Mesodermal cell (in vitro differentiated cells): ENCODE measurements around the gene ADGRB3.

Experiments
- H3K27ac ChIP-seq: 2 replicates; pipeline ENCODE4 v1.7.0; 2013; ENCODE audit warnings: mild to moderate bottlenecking, low read depth, low read length, moderate library complexity; ENCODE audit not compliant: severe bottlenecking
- H3K36me3 ChIP-seq: 2 replicates; pipeline ENCODE4 v1.7.1; 2013; ENCODE audit warnings: mild to moderate bottlenecking, low read length, moderate library complexity; ENCODE audit not compliant: control insufficient read depth, insufficient read depth
- H3K4me1 ChIP-seq: one replicate; pipeline ENCODE4 v1.7.1; 2013; ENCODE audit warnings: mild to moderate bottlenecking, low read length; ENCODE audit not compliant: insufficient read depth, control insufficient read depth, poor library complexity, severe bottlenecking
- H3K4me3 ChIP-seq: 2 replicates; pipeline ENCODE4 v1.7.0; 2013; ENCODE audit warnings: low read length, control low read depth, mild to moderate bottlenecking; ENCODE audit not compliant: insufficient read depth, poor library complexity, severe bottlenecking; ENCODE audit errors: extremely low read depth
- H3K9me3 ChIP-seq: 2 replicates; pipeline ENCODE4 v1.7.1; 2013; ENCODE audit warnings: mild to moderate bottlenecking, low read length, moderate library complexity; ENCODE audit not compliant: control insufficient read depth
- WGBS, 2 experiments: methylation state at CpG; one replicate each; pipeline ENCODE4 v1.1.5; 2013; ENCODE audit warnings: missing lambda C conversion rate in 2 of 2; ENCODE audit not compliant: insufficient coverage in 2 of 2; 5-methylcytosine and 5-hydroxymethylcytosine counted together

ADGRB3 gene

GRCh38 chr6:68724060-68724459 is 89.0 kb downstream of the ADGRB3 start:
- Histone ChIP-seq H3K9me3 (no peaks in the 10 kb centered on the region), H3K36me3 (no peaks in the 10 kb centered on the region), H3K4me1 (no peaks in the 10 kb centered on the region), H3K4me3 (no peak overlapping the region), H3K27ac (no peak overlapping the region)
- WGBS, 2 experiments, result no CpG with 5 or more reads among the region's 2 CpGs

- Histone ChIP-seq H3K4me1 (no peaks in the 10 kb centered on the region), H3K36me3 (no peaks in the 10 kb centered on the region), H3K9me3 (no peaks in the 10 kb centered on the region), H3K4me3 (no peak overlapping the region), H3K27ac (no peak overlapping the region)
Observed at GRCh38 chr6:68726337-68726736, 91.3 kb downstream of the ADGRB3 start.

GRCh38 chr6:68726992-68727391 is 91.9 kb downstream of the ADGRB3 start:
- Histone ChIP-seq H3K27ac (no peak overlapping the region), H3K4me3 (no peak overlapping the region), H3K36me3 (no peaks in the 10 kb centered on the region), H3K9me3 (no peaks in the 10 kb centered on the region), H3K4me1 (no peaks in the 10 kb centered on the region)
- WGBS, 2 experiments, result 100% methylated on average over 1 of the region's 1 CpG

GRCh38 chr6:68727699-68728098 is 92.6 kb downstream of the ADGRB3 start:
- Histone ChIP-seq H3K27ac (no peak overlapping the region), H3K9me3 (no peaks in the 10 kb centered on the region), H3K4me1 (no peaks in the 10 kb centered on the region), H3K36me3 (no peaks in the 10 kb centered on the region), H3K4me3 (no peak overlapping the region)
- no CpG with 5 or more reads among the region's 1 CpG for WGBS, 2 experiments

- Histone ChIP-seq H3K4me3 (no peak overlapping the region), H3K27ac (no peak overlapping the region), H3K36me3 (no peaks in the 10 kb centered on the region), H3K4me1 (no peaks in the 10 kb centered on the region), H3K9me3 (no peaks in the 10 kb centered on the region)
- 100% methylated on average over 1 of the region's 5 CpGs; no CpG with 5 or more reads in 1 of the 2 experiments for WGBS, 2 experiments
Observed at GRCh38 chr6:68728159-68728979, 93.3 kb downstream of the ADGRB3 start.

- no peak overlapping the region for H3K4me3 ChIP-seq
- no peaks in the 10 kb centered on the region for H3K4me1 ChIP-seq
- H3K27ac ChIP-seq, result no peak overlapping the region
- 86% methylated on average over 2 of the region's 5 CpGs; no CpG with 5 or more reads in 1 of the 2 experiments for WGBS, 2 experiments
- no peaks in the 10 kb centered on the region for H3K9me3 ChIP-seq
- no peaks in the 10 kb centered on the region for H3K36me3 ChIP-seq
Observed at GRCh38 chr6:68729377-68729903, 94.4 kb downstream of the ADGRB3 start.

GRCh38 chr6:68730291-68731054 is 95.4 kb downstream of the ADGRB3 start:
- 100% methylated on average over 1 to 2 of the region's 5 CpGs for WGBS, 2 experiments
- no peak overlapping the region for H3K27ac ChIP-seq
- H3K9me3 ChIP-seq, result no peaks in the 10 kb centered on the region
- no peak overlapping the region for H3K4me3 ChIP-seq
- H3K36me3 ChIP-seq, result no peaks in the 10 kb centered on the region
- H3K4me1 ChIP-seq, result no peaks in the 10 kb centered on the region

GRCh38 chr6:68732423-68732822 is 97.3 kb downstream of the ADGRB3 start:
- no peaks in the 10 kb centered on the region for H3K9me3 ChIP-seq
- H3K4me1 ChIP-seq, result no peaks in the 10 kb centered on the region
- H3K27ac ChIP-seq, result no peak overlapping the region
- 92 to 100% methylated on average over 2 to 3 of the region's 5 CpGs for WGBS, 2 experiments
- H3K4me3 ChIP-seq, result no peak overlapping the region
- no peaks in the 10 kb centered on the region for H3K36me3 ChIP-seq

GRCh38 chr6:68735866-68736265 is 100.8 kb downstream of the ADGRB3 start:
- Histone ChIP-seq H3K36me3 (no peaks in the 10 kb centered on the region), H3K4me3 (no peak overlapping the region), H3K9me3 (no peaks in the 10 kb centered on the region), H3K27ac (no peak overlapping the region), H3K4me1 (no peaks in the 10 kb centered on the region)

GRCh38 chr6:68737061-68737460 is 102.0 kb downstream of the ADGRB3 start:
- H3K36me3 ChIP-seq, result no peaks in the 10 kb centered on the region
- no peak overlapping the region for H3K27ac ChIP-seq
- no peak overlapping the region for H3K4me3 ChIP-seq
- H3K4me1 ChIP-seq, result no peaks in the 10 kb centered on the region
- no peaks in the 10 kb centered on the region for H3K9me3 ChIP-seq

- Histone ChIP-seq H3K36me3 (no peaks in the 10 kb centered on the region), H3K4me1 (no peaks in the 10 kb centered on the region), H3K4me3 (no peak overlapping the region), H3K27ac (no peak overlapping the region), H3K9me3 (no peaks in the 10 kb centered on the region)
Observed at GRCh38 chr6:68738039-68738438, 103.0 kb downstream of the ADGRB3 start.
